HG03135 (cell line): Measurements from ENCODE around the gene CTBP2.
"Not testable (repeated sequence)": the region's sequence is repeated elsewhere in the genome, so short reads cannot be mapped to it uniquely, and the experiment has no call there.

ENCODE experiments used
- ATAC-seq: cut with Tn5 transposase; IDR thresholded peaks from one replicate; pipeline ENCODE4 v1.9.1; 2021; ENCODE audit warnings: mild to moderate bottlenecking, moderate library complexity; ENCODE audit not compliant: unreplicated experiment

The CTBP2 gene

GRCh38 chr10:124990671-124991625 lies 169.4 kb downstream of the CTBP2 start:
- ATAC-seq, result no peak

GRCh38 chr10:124989526-124989925 lies 170.8 kb downstream of the CTBP2 start:
- ATAC-seq, result no peak

- ATAC-seq, result not testable (repeated sequence)
These were observed 171.6 kb downstream of the CTBP2 start for GRCh38 chr10:124988753-124989152.

GRCh38 chr10:124987788-124988187 lies 172.6 kb downstream of the CTBP2 start:
- no peak for ATAC-seq

GRCh38 chr10:124985162-124985561 lies 175.2 kb downstream of the CTBP2 start:
- ATAC-seq, result no peak

GRCh38 chr10:124984376-124984775 lies 176.0 kb downstream of the CTBP2 start:
- no peak for ATAC-seq

- no peak for ATAC-seq
These were observed 177.0 kb downstream of the CTBP2 start for GRCh38 chr10:124983321-124983720.

GRCh38 chr10:124978376-124978725 lies 182.0 kb downstream of the CTBP2 start:
- ATAC-seq, result no peak

- ATAC-seq, result no peak
These were observed 182.6 kb downstream of the CTBP2 start for GRCh38 chr10:124977648-124978375.

- ATAC-seq, result no peak
These were observed 183.2 kb downstream of the CTBP2 start for GRCh38 chr10:124977161-124977560.

GRCh38 chr10:124975977-124976514 lies 184.3 kb downstream of the CTBP2 start:
- peak; percentile 65 for ATAC-seq

- no peak for ATAC-seq
These were observed 186.2 kb downstream of the CTBP2 start for GRCh38 chr10:124974131-124974530.

- no peak for ATAC-seq
These were observed 187.7 kb downstream of the CTBP2 start for GRCh38 chr10:124972637-124973036.

- ATAC-seq, result no peak
These were observed 189.1 kb downstream of the CTBP2 start for GRCh38 chr10:124971276-124971675.

GRCh38 chr10:124967255-124967654 lies 193.1 kb downstream of the CTBP2 start:
- no peak for ATAC-seq

- ATAC-seq, result no peak
These were observed 194.4 kb downstream of the CTBP2 start for GRCh38 chr10:124966008-124966407.

- no peak for ATAC-seq
These were observed 196.3 kb downstream of the CTBP2 start for GRCh38 chr10:124963866-124964720.

- ATAC-seq, result no peak
These were observed 197.9 kb downstream of the CTBP2 start for GRCh38 chr10:124962421-124962820.

GRCh38 chr10:124961248-124961570 lies 199.2 kb downstream of the CTBP2 start:
- no peak for ATAC-seq

- no peak for ATAC-seq
These were observed 200.8 kb downstream of the CTBP2 start for GRCh38 chr10:124959564-124959963.

- ATAC-seq, result no peak
These were observed 202.9 kb downstream of the CTBP2 start for GRCh38 chr10:124957404-124957947.
